ENCODE data around the gene BBS12. TPM values are rescaled to one million over a fixed set of nuclear protein-coding genes. Genes with fewer than 3 reads are reported as not detected.

Gene BBS12
- total RNA-seq, 1 donor from 2014 or later = 2.5 TPM

- Histone ChIP-seq H3K27me3 (ENCODE audit: control insufficient read depth, insufficient read depth, low read length) (no peaks in the 10 kb centered on the region), H3K36me3 (ENCODE audit: control insufficient read depth, insufficient read depth, low read length) (no peaks in the 10 kb centered on the region), H3K4me3 (ENCODE audit: low read depth, low read length) (no peak overlapping the region)
- DNase-seq (ENCODE audit: low read depth) = no peak
- TF ChIP-seq, protein P1, sequence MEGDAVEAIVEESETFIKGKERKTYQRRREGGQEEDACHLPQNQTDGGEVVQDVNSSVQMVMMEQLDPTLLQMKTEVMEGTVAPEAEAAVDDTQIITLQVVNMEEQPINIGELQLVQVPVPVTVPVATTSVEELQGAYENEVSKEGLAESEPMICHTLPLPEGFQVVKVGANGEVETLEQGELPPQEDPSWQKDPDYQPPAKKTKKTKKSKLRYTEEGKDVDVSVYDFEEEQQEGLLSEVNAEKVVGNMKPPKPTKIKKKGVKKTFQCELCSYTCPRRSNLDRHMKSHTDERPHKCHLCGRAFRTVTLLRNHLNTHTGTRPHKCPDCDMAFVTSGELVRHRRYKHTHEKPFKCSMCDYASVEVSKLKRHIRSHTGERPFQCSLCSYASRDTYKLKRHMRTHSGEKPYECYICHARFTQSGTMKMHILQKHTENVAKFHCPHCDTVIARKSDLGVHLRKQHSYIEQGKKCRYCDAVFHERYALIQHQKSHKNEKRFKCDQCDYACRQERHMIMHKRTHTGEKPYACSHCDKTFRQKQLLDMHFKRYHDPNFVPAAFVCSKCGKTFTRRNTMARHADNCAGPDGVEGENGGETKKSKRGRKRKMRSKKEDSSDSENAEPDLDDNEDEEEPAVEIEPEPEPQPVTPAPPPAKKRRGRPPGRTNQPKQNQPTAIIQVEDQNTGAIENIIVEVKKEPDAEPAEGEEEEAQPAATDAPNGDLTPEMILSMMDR (IDR thresholded peaks at IDR 0.05; ENCODE audit: insufficient read depth, low read length, poor library complexity, severe bottlenecking) = no peak
Observed at GRCh38 chr4:122775039-122775438, 42.5 kb downstream of the BBS12 start.

DNA sequence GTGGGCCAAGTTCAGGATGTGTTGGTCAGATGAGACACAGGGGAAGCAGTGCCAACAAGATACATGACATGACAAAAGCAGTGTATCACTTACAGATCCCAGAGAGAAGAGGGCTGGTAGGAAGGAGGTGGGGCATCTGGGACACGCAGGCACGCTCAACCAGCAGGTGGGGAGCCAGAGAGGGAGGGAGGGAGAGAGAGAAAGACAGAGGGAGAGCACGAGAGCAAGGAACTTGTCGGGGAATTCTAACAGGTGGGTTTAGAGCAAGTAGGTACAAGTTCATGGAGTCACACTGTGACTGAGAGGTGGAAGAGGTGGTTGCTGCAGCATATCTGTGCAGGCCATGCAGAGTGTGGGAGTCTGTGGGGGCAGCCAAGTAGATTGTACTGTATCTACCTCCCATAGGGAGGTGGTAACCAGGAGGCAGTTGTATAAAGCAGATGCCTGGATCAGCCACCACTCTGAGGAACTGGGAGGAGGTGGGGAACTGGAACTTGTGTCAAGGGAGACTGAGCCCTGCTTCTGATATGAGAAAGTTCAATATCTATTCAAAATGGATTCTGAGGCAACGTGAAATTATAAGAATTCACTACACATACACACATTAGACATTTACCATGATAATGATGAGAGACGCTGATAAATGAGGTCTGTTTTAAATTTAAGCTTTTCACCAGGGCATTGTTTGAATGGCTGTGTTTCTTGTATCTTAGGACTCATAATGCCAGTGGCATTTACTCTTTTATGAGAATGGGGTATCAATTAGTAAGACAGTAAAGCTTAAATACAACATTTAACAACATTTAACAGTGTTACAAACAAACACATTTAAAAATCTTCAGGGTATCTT lies 43.7 kb downstream of the BBS12 start:
- Histone ChIP-seq H3K4me3 (ENCODE audit: low read depth, low read length) (no peak overlapping the region), H3K27me3 (ENCODE audit: control insufficient read depth, insufficient read depth, low read length) (no peaks in the 10 kb centered on the region), H3K36me3 (ENCODE audit: control insufficient read depth, insufficient read depth, low read length) (no peaks in the 10 kb centered on the region)
- DNase-seq (ENCODE audit: low read depth) = no peak
- TF ChIP-seq, protein P1 (IDR thresholded peaks at IDR 0.05; ENCODE audit: insufficient read depth, low read length, poor library complexity, severe bottlenecking) = no peak

DNA sequence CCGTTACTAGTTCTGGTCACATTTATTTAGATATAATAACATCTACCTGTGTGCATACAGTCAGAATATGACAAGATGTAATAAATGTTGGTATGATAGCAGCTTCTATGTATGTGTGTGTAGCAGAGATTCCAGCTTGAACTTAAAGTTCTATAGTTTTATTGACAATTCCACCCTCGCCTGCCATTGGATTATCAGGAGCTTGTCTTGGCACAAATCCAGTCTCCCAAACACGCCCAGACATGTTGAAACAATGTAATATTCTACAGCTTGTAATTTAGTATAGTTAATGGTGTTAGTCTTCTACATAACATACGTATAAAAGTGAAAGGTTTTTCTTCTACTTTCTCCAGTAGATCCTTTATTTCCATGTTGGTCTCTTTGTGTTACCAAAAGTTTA lies 44.4 kb downstream of the BBS12 start:
- H3K27me3 ChIP-seq (ENCODE audit: control insufficient read depth, insufficient read depth, low read length) = no peaks in the 10 kb centered on the region
- TF ChIP-seq, protein P1 (IDR thresholded peaks at IDR 0.05; ENCODE audit: insufficient read depth, low read length, poor library complexity, severe bottlenecking) = no peak
- no peak for DNase-seq (ENCODE audit: low read depth)
- H3K4me3 ChIP-seq (ENCODE audit: low read depth, low read length) = no peak overlapping the region
- no peaks in the 10 kb centered on the region for H3K36me3 ChIP-seq (ENCODE audit: control insufficient read depth, insufficient read depth, low read length)

- no peaks in the 10 kb centered on the region for H3K36me3 ChIP-seq (ENCODE audit: control insufficient read depth, insufficient read depth, low read length)
- TF ChIP-seq, protein P1 (IDR thresholded peaks at IDR 0.05; ENCODE audit: insufficient read depth, low read length, poor library complexity, severe bottlenecking) = no peak
- no peak for DNase-seq (ENCODE audit: low read depth)
- no peak overlapping the region for H3K4me3 ChIP-seq (ENCODE audit: low read depth, low read length)
- no peaks in the 10 kb centered on the region for H3K27me3 ChIP-seq (ENCODE audit: control insufficient read depth, insufficient read depth, low read length)
Observed at GRCh38 chr4:122777846-122778673, 45.6 kb downstream of the BBS12 start.

GRCh38 chr4:122781486-122781885 lies 49.0 kb downstream of the BBS12 start:
- Histone ChIP-seq H3K4me3 (ENCODE audit: low read depth, low read length) (no peak overlapping the region), H3K36me3 (ENCODE audit: control insufficient read depth, insufficient read depth, low read length) (no peaks in the 10 kb centered on the region), H3K27me3 (ENCODE audit: control insufficient read depth, insufficient read depth, low read length) (no peaks in the 10 kb centered on the region)
- no peak for DNase-seq (ENCODE audit: low read depth)
- TF ChIP-seq, protein P1 (IDR thresholded peaks at IDR 0.05; ENCODE audit: insufficient read depth, low read length, poor library complexity, severe bottlenecking) = no peak
